GM19438 (cell line): ENCODE data around the gene CHD9.
"Not testable (repeated sequence)": the region's sequence is repeated elsewhere in the genome, so short reads cannot be mapped to it uniquely, and the experiment has no call there.

Experiments
- ATAC-seq: cut with Tn5 transposase; IDR thresholded peaks from one replicate; pipeline ENCODE4 v1.9.1; 2021; ENCODE audit warnings: low read depth; ENCODE audit not compliant: unreplicated experiment

Gene CHD9

GRCh38 chr16:53130159-53131049, 75.6 kb downstream of the CHD9 start:
- peak; percentile 82 for ATAC-seq

GRCh38 chr16:53131050-53131362, 76.2 kb downstream of the CHD9 start:
- peak; percentile 0 for ATAC-seq

- ATAC-seq = no peak
Measured at GRCh38 chr16:53131363-53132071, 76.7 kb downstream of the CHD9 start.

- no peak for ATAC-seq
Measured at GRCh38 chr16:53132406-53132805, 77.6 kb downstream of the CHD9 start.

- no peak for ATAC-seq
Measured at GRCh38 chr16:53135329-53135728, 80.5 kb downstream of the CHD9 start.

GRCh38 chr16:53142823-53143568, 88.2 kb downstream of the CHD9 start:
- no peak for ATAC-seq

- no peak for ATAC-seq
Measured at GRCh38 chr16:53147500-53148065, 92.8 kb downstream of the CHD9 start.

GRCh38 chr16:53150769-53151168, 96.0 kb downstream of the CHD9 start:
- ATAC-seq = no peak

GRCh38 chr16:53152329-53152728, 97.5 kb downstream of the CHD9 start:
- ATAC-seq = no peak

- no peak for ATAC-seq
Measured at GRCh38 chr16:53153130-53153529, 98.3 kb downstream of the CHD9 start.

- no peak for ATAC-seq
Measured at GRCh38 chr16:53154513-53154912, 99.7 kb downstream of the CHD9 start.

GRCh38 chr16:53156516-53156915, 101.7 kb downstream of the CHD9 start:
- ATAC-seq = no peak

GRCh38 chr16:53159781-53160436, 105.1 kb downstream of the CHD9 start:
- no peak for ATAC-seq

GRCh38 chr16:53166099-53166498, 111.3 kb downstream of the CHD9 start:
- ATAC-seq = no peak

- no peak for ATAC-seq
Measured at GRCh38 chr16:53168744-53169143, 114.0 kb downstream of the CHD9 start.

- no peak for ATAC-seq
Measured at GRCh38 chr16:53172517-53172916, 117.7 kb downstream of the CHD9 start.

- ATAC-seq = no peak
Measured at GRCh38 chr16:53175118-53175517, 120.3 kb downstream of the CHD9 start.

- ATAC-seq = no peak
Measured at GRCh38 chr16:53176434-53176833, 121.6 kb downstream of the CHD9 start.

- ATAC-seq = no peak
Measured at GRCh38 chr16:53183442-53183841, 128.7 kb downstream of the CHD9 start.

GRCh38 chr16:53185741-53186140, 130.9 kb downstream of the CHD9 start:
- not testable (repeated sequence) for ATAC-seq
